HG03095 (cell line): ENCODE measurements around the gene GRIK3.
"Not testable (repeated sequence)": the region's sequence is repeated elsewhere in the genome, so short reads cannot be mapped to it uniquely, and the experiment has no call there.

Experiments
- ATAC-seq: cut with Tn5 transposase; IDR thresholded peaks from one replicate; pipeline ENCODE4 v1.9.1; 2021; ENCODE audit warnings: moderate library complexity; ENCODE audit not compliant: unreplicated experiment

The GRIK3 gene

DNA sequence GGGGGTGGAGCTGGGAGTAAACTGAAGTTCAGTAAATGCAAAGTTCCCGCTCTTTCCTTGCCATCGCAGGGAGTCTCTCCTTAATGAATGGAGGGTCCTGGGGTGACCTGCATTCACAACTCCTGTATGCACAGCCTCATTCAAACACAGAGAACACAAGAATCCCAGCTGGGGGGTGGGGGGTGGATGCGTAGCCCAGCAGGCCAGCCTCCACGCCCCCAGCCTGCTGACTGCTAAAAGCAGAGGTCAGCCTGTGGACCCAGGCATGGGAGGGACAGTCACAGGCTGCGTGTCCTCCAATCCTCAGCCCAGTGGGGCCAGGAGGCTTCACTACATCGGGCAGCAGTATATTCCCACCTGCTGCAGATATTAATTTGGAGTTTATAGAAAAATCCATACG, 263.1 kb downstream of the GRIK3 start:
- ATAC-seq, result no peak

DNA sequence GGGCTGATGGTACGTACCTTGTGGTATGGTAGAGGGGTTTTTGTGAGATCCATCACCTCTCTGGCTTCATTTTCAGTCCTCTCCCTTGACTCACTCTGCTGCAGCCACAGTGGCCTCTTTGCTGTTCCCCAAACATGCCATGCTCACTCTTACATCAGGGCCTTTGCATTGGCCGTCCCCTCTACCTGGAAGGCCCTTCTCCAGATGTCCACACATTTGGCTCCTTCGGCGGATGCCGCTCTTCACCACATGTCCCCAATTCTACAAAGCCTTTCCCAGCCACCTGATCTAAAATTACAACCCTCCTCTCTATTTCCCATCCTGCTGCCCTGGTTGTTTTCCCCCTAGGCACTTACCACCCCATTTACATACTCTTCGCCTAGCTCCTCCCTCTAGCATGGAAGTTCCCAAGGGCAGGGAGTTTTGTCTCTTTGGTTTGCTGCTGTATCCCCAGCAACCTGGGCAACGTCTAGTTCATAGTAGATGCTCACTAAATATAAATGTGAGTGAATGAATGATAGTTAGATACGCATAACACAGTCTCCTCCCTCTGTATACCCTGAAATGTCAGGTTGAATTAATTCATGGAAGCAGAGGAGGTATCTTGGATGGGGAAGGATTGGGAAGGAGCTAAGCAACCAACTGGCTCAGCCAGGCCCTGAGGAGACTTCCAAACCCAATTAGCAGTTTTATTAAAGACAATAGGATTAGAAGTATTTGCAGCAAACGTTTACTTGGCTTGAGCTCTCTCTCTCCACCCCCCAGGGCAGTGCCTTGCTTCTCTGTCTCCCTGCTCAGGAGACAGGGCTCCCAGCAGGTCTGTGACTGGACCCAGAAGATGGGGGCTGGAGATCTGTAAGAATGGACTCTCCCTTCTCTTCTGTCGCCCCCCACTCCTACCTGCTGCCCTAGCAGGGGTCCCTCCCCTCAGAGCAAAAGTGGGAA, 264.2 kb downstream of the GRIK3 start:
- ATAC-seq, result no peak

DNA sequence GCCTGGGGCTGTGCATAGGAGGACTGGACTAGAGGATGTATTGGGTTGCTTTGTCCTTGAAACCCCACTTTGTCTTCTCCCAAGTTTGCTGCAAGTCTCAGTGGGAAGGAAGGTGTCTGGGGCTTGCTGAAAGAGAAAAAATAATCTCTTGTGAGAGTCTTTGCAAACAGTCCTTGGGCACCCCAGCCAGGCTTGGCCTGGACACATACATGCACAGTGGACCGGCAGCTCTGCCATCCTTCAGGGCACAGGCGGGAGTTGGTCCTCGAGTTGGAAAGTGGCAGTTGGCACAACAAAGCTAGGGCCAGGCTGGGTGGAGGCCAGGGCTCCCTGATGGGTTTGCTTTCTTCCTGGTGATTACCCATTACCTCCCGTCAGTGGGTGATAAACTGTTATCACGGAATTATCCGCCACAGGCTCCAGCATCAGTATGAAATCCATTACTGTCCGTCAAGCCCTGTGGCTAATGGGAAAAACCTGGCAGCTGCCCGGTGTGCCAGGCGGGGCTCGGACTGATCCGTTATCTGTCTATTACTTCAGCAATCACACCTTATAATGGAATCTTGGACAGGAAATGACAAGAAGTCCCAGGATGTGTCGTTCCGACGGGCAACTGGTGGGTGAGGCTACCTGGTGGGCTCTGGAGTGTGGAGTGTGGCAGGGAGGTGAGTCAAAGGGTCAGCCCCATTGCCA, 265.7 kb downstream of the GRIK3 start:
- no peak for ATAC-seq

DNA sequence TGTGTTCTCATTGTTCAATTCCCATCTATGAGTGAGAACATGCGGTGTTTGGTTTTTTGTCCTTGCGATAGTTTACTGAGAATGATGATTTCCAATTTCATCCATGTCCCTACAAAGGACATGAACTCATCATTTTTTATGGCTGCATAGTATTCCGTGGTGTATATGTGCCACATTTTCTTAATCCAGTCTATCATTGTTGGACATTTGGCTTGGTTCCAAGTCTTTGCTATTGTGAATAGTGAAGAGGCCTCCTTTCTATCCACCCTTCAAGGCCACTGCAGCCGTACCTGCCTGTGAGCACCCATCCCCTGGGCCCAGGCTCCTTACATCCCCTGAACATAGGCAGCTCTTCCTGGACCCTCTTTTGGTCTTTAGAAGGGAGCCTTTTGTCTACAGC, 266.9 kb downstream of the GRIK3 start:
- ATAC-seq, result not testable (repeated sequence)

DNA sequence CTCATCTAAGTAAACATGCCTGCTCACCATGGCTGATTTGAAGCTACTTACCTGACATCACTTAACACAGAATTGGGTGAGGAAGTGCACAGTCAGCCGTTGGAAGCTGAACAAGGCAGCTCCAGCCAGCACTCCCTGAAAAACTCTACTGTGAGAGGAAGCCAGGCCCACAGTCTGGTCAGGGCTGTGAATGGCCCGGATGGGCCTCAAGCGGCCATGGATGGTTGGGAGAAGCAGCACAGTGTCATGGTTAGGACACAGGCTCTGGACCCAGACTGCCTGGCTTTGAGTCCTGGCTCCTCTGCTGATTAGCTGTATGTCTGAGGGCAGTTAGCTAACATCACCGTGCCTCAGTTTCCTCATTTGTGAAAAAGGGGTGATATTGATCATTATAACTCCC, 267.8 kb downstream of the GRIK3 start:
- ATAC-seq, result no peak

DNA sequence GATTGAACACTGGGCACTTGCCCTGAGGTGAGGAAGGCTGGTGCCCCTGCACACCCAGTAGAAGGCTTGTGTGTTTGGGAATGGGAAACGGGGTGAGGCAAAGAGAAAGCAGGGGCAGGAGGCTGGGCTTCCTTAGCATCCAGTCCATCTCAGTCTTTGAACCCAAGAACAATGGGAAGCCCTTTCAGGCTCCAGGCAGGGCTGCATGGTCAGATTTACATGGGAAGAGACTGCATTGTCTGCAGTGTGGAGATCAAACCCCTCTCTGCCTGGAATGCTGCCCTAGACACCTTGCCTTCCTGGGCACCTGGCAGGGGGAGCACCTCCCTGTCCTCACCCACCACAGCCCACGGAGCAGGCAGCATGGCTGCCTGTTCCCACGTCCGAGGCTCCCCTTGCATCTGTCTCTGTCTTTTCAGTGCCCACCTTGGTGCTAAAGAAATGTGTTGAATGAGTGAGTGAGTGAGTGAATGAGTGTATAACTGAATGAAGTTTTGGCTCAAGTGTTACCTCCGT, 268.5 kb downstream of the GRIK3 start:
- ATAC-seq, result no peak

DNA sequence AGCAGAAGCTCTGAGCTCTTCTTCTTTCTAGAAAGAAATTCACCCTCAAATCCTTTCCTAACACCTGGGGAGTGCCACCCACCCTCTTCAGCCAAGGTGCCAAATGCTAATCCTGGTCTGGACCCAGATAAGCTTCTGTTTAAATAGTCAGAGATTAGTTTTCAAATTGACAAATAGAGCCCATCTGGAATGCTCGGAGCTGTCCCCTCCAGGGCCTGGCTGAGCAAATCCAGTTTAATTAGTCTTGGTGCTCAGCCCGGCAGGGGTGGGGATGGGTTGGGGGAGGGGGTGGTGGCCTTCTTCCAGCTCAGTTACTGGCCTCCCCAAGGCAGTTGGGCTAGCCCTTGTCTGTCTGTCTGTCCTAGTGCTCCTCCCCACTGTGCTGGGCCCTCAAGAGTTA, 269.5 kb downstream of the GRIK3 start:
- ATAC-seq, result no peak

DNA sequence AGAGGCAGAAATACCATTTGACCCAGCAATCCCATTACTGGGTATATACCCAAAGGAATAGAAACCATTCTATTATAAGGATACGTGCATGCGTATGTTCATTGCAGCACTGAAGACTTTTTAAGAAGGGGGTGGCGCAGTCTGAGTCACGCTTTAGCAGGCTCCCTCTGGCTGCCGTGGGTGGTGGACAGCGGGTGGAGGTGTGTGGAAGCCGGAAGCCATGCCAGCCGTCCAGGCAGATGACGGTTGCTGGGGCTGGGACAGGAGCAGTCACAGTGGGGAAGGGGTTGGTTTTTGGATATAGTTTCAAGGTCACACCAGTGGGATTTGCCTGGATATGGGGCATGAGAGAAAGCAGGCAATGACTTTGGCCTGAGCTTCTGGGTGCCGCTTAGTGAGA, 270.5 kb downstream of the GRIK3 start:
- no peak for ATAC-seq

DNA sequence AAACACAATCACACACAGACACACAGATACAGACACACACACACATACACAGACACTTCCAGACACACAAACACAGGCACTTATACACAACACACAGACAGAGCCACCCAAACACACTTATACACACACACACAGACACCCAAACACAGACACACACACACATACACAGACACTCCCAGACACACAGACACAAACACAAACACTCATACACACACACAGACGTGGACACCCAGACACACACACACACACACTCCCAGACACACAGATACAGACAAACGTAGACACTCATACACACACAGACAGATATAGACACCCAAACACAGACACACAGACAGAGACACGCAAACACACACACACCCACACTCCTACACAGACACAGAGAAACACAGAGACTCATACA, 272.1 kb downstream of the GRIK3 start:
- ATAC-seq, result no peak

DNA sequence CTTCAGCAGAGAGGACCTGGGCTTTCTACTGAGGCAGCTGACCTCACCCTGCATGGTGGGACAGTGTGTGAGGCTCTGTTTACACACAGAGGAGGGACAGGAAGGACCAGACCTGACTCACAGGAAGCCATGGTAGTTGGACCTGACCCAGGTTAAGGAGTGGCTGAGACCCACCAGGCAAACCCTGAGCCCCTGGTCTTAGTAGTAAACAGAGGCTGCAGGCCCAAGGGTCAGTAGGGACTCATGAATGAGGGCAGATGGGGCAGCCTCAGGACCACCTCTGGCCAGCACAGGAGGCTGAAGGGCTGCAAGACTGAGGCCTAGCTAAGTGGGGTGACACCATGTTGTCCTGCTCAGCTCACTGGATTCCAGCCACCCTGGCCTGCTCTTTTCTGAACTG, 273.2 kb downstream of the GRIK3 start:
- ATAC-seq, result no peak

DNA sequence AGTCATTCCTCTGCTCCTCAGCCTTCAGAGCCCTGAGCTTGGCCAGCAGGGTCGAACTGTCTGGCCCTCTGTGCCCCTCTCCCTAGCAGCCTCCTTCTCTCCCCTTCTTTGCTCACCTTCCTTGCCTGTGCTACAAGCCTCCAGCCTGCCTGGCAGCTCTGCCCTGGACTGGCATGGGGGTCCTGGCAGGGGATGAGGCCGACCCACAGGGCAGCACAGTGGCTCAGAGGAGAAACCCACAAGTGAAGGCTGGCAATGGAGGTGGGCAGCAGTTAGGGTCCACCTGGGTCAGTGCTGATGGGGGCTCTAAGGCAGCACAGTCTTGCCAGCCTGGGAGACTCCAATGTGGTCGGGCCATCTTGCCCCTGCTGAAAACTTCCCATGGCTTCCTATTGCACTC, 274.2 kb downstream of the GRIK3 start:
- no peak for ATAC-seq

DNA sequence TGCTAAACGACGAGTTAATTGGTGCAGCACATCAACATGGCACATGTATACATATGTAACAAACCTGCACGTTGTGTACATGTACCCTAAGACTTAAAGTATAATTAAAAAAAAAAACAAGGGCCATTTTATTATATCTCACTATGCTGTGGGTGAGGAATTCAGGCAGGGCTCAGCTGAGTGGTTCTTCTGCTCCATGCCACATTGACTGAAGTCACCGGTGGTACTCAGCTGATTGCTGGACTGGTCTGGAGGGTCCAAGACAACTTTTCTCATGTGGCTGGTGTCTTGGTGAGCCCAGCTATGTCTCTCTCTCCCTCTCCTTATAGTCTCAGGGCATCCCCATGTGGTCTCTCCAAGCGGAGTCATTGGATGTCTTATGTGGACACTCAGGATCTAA, 275.0 kb downstream of the GRIK3 start:
- no peak for ATAC-seq

DNA sequence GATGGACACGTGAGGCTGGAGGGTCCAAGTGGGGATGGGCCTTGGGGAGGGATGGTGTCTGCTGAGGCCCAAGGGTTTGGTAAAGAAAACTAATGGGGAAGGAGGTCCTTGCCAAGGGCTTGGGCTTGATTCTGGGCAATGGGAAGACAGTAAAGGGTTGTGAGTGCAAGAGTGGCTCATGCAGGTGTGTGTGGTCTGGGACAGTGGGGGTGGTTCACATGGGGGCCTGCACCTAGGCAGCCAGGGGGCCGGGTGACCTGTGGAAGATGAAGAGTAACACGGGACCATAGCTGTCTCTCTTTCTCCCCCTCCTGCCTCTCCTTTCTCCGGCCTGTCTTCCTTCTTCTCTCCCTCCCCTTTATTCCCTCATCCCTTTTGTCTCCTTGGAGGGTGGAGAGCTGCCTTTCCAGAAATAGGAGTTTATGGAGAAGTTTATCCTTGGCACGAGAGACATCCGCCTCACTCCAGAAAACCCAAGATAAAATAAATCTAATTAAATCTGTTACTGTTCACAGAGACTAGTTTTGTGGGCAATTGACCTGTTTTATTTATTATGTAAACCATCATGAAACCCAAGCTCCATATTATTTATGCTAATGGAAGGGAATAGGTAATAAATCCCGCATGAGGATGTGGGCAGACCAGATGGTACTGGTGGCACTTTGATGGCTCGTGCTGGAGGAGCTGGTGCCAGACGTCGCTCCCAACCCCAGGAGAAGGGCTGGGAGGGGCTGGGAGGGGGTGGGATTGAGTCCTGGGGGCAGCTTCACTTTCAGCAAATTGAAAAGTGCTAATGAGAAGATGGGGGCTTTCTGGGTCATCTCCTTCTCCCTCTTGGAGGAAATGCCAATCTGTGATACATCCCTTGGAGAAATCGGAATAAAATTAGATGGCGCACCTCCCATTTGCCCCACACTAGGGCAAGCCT, 278.7 kb downstream of the GRIK3 start:
- ATAC-seq, result no peak

DNA sequence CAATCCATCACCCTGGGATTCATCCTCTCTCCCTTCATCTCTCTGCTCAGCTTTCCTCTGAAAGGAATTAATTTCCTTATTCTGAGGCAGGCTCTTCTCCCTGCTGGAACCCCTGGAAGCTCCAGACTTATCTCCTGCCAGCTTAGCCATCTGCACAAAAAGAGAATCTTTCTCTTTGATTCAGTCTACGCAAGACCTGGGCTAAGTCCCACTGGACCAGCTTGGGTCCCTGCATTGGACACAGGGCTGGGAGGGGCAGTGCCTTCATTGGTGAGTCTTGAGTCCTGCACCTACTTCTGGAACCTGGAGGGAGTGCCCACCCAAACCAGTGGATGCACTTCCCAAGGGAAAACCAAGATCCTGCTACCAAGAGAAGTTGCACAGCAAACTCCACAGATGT, 279.9 kb downstream of the GRIK3 start:
- ATAC-seq, result no peak

DNA sequence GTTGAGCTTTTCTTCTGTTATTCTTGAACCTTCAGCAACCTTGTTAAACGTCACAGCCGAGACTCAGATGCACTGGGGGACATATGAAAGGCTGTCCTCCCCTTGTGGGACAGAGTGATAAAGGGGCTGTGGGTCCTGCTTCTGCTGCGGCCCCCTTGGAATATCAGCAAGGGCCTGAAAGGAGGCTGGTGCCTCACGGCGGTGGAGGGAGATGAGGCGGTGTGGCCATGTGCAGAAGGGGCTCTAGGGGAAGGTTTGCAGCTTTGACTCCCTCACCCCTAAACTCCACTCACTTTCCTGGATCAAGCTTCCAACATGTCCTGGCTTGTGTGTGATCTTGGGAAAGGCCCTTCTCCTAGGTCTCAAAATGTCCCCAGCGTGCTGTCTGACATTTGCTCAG, 280.9 kb downstream of the GRIK3 start:
- ATAC-seq, result no peak

DNA sequence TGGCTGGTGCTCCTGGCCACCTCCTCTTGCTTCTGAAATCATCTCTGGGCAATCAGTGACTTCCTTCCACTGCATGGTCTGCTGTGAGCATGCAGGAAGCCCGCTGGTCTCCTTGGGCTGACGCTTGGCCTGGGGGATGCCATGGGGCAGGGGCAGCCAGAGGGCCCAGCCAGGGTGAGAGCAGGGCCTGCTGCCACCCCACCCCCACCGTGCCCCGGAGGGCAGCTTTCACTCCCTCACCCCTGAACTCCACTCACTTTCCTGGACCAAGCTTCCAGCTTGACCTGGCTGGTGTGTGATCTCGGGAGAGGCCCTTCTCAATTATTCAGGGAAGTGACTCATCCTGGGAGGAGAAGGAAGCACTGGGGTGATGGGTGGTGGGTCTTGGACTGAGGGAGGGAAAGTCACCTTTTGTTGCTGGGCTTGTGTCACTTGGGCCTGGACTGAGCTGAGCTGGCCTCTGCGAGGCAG, 281.4 kb downstream of the GRIK3 start:
- no peak for ATAC-seq

DNA sequence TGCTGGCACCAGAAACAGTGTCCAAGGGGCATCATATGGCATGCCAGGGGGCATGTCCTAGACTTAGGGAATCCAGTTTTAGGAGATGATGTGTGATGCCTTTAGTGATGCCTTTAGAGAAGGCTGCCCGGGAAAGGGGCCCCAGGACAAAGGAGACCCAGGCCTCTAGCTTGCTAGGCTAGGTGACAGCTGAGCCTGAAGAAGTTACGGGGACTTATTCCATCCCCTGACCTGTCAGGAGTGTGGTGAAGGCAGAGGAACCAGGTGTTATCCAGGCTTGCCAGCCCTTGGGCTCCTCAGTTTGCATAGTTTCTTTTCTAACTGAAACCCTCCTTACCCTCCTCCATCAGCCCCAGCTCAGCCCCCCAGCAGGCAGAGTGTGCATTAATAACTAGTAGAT, 281.9 kb downstream of the GRIK3 start:
- ATAC-seq, result no peak

DNA sequence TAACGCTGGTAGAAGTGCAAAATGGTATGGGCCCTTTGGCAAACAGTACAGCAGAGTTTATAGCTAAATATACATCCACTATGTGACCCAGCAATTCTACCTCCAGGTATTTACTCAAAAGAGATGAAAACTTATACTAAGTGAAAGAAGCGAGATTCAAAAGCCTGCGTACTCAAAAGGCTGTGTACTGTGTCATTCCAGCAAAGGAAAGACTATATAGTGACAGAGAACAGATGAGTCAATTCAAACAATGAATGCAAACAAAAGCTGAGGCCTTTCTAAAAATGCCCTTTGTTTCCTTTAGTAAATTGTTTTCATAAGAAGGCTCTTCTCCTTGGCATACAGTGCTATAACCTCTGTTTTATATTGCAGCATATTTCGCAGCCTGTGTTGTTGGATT, 282.8 kb downstream of the GRIK3 start:
- ATAC-seq, result no peak

DNA sequence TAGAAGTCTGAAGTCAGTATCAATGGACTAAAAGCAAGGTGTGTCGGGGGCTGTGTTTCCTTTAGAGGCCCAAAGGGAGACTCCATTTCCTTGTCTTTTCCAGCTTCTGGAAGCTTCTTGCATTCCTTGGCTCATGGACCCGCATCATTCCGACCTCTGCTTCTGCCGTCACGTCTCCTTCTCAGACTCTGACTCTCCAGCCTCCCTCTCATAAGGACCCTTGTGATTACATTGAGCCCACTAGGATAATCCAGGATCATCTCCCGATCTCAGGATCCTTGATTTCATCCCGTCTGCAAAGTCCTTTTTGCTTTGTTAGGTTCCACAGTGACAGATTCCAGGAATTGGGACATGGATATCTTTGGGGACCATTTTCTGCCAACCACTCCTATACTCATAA, 285.8 kb downstream of the GRIK3 start:
- no peak for ATAC-seq
